ENCODE data around the gene MYO16. TPM values are rescaled to one million over a fixed set of nuclear protein-coding genes. Genes with fewer than 3 reads are reported as not detected.

Gene MYO16
- total RNA-seq, 1 experiment from 2014 or later, result not detected

- H3K4ac ChIP-seq (ENCODE audit: low read depth, low read length), result no peak overlapping the region
Measured at GRCh38 chr13:109243311-109243951, 614.0 kb downstream of the MYO16 start.

More at GRCh38 chr13:109243311-109243951, 614.0 kb downstream of the MYO16 start:
- peaks cover 2 to 13% (median 4%) of the 10 kb centered on the region in 3 experiments; a peak in 5 of 7 replicates for H3K36me3 Mint-ChIP-seq (ENCODE audit: insufficient read depth in 1 of 3, low read depth in 3 of 3)
- H3K23ac ChIP-seq (ENCODE audit: insufficient read length, low read depth, low read length), result no peak overlapping the region
- H2BK12ac ChIP-seq (ENCODE audit: insufficient read length, low read depth, low read length), result no peak overlapping the region
- no CpG with 5 or more reads among the region's 9 CpGs for WGBS (ENCODE audit: extremely low coverage, insufficient read length, low lambda C conversion rate)
- TF ChIP-seq, protein P1, sequence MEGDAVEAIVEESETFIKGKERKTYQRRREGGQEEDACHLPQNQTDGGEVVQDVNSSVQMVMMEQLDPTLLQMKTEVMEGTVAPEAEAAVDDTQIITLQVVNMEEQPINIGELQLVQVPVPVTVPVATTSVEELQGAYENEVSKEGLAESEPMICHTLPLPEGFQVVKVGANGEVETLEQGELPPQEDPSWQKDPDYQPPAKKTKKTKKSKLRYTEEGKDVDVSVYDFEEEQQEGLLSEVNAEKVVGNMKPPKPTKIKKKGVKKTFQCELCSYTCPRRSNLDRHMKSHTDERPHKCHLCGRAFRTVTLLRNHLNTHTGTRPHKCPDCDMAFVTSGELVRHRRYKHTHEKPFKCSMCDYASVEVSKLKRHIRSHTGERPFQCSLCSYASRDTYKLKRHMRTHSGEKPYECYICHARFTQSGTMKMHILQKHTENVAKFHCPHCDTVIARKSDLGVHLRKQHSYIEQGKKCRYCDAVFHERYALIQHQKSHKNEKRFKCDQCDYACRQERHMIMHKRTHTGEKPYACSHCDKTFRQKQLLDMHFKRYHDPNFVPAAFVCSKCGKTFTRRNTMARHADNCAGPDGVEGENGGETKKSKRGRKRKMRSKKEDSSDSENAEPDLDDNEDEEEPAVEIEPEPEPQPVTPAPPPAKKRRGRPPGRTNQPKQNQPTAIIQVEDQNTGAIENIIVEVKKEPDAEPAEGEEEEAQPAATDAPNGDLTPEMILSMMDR (conservative IDR thresholded peaks at IDR 0.05), result no peak
- H2BK20ac ChIP-seq (ENCODE audit: low read depth, low read length, poor library complexity, severe bottlenecking), result no peak overlapping the region
- H2BK5ac ChIP-seq (ENCODE audit: insufficient read length, low read length), result no peak overlapping the region
- H2BK15ac ChIP-seq (ENCODE audit: low read depth, low read length), result no peak overlapping the region
- no peak overlapping the region for H2BK120ac ChIP-seq (ENCODE audit: low read depth, low read length, poor library complexity, severe bottlenecking)
- no peak overlapping the region for H2AFZ ChIP-seq (ENCODE audit: low read length)
- H4K8ac ChIP-seq (replicated peaks; ENCODE audit: insufficient read length, low read depth, low read length), result no peak overlapping the region
- H4K5ac ChIP-seq (ENCODE audit: insufficient read length, low read depth, low read length), result no peak overlapping the region
- no peak overlapping the region for H2AK5ac ChIP-seq (ENCODE audit: insufficient read length, low read length)
- no peaks in the 10 kb centered on the region for H3K79me1 ChIP-seq (ENCODE audit: insufficient read depth, low read depth, low read length, poor library complexity, severe bottlenecking)
- no peaks in the 10 kb centered on the region for H3K27me3 ChIP-seq (ENCODE audit: insufficient read depth, low read length)
- H3K9ac ChIP-seq (ENCODE audit: extremely low read depth, insufficient read length, low read length), result no peak overlapping the region
- no peak overlapping the region for H3T11ph ChIP-seq (ENCODE audit: low read length)
- H3K4me1 ChIP-seq (ENCODE audit: insufficient read depth, low read length), result 0 out of 2 replicates have a peak, but pooled peaks cover 2% of the 10 kb centered on the region
- peak overlapping the region in 1 of 3 experiments; percentile 80; a peak in 1 of 7 replicates for H3K27ac Mint-ChIP-seq
- H3K23me2 ChIP-seq (ENCODE audit: insufficient read length, low read depth, low read length, poor library complexity, severe bottlenecking), result no peaks in the 10 kb centered on the region
- H3K79me2 ChIP-seq (ENCODE audit: insufficient read depth, low read length), result no peaks in the 10 kb centered on the region
- no peak overlapping the region for H3K14ac ChIP-seq (ENCODE audit: insufficient read depth, low read length)
- no peak for DNase-seq
- no peak overlapping the region for H4K91ac ChIP-seq (ENCODE audit: insufficient read length, low read depth, low read length)
- H3K9me3 ChIP-seq (ENCODE audit: control insufficient read depth, low read depth, low read length), result no peaks in the 10 kb centered on the region
- H3K18ac ChIP-seq (ENCODE audit: insufficient read length, low read depth, low read length), result no peak overlapping the region
- no peaks in the 10 kb centered on the region; the same call in 1 of the 2 replicates for H3K27me3 Mint-ChIP-seq (ENCODE audit: low read depth)
- H3K4me3 Mint-ChIP-seq, result no peak overlapping the region
- H3K4me1 Mint-ChIP-seq, result peaks cover 3 to 12% of the 10 kb centered on the region in 2 experiments; a peak in 3 of 4 replicates
- H3K4me2 ChIP-seq (ENCODE audit: insufficient read depth, insufficient read length, low read length), result no peak overlapping the region
- peaks cover 4 to 13% of the 10 kb centered on the region in 2 experiments for H3K9me3 Mint-ChIP-seq
- no peak overlapping the region for H3K27ac ChIP-seq (ENCODE audit: insufficient read length, low read depth, low read length)
- no peaks in the 10 kb centered on the region for H4K20me1 ChIP-seq (ENCODE audit: control insufficient read depth, insufficient read depth, insufficient read length)
- no peak overlapping the region for H3K56ac ChIP-seq (ENCODE audit: insufficient read length, low read depth, low read length)
